HG02571 (cell line): ENCODE results near the gene CUL1.

Experiments
- ATAC-seq: cut with Tn5 transposase; IDR thresholded peaks from one replicate; pipeline ENCODE4 v1.9.1; 2021; ENCODE audit warnings: mild to moderate bottlenecking, moderate library complexity; ENCODE audit not compliant: unreplicated experiment

CUL1 gene

DNA sequence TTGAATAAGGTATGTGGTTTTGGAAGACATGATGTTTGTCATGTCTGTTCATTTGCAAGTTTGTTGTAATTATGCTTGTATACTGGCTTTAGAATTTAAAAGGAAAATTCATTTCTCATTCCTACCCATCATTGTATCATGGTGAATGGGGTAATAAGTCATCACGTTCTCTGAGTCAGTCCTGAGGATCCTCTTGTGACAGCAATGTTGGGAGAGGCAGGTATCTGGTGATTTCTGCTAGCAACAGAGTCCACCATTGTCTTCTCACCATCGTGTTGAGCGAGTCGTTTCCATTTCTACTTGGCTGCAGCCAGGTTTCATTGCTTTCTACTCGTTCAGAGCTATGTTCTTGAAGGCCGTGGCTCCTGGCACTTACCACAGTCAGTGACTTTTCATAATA, 16.3 kb downstream of the CUL1 start:
- no peak for ATAC-seq

DNA sequence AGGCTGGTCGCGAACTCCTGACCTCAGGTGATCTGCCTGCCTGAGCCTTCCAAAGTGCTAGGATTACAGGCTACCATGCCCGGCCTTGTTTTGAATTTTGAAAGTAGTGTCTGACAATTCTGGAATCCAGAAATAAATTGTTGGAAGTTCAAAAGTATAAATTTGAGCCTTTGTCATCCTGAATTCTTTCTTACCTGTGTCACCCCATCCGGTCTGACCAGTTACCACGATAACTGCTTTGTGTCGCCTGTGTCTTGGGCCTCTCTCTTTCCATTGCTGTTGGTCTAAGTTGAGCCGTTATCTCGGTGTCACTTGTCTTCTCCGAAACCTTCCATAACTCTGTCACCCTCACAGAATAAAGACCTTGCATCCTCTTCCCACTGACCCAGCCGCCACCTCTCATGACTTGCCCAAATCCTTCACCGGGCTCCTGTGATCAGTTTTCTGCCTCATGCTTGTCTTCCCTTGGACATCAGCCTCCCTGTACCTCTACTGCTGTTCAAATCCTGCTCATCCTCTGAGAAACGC, 18.6 kb downstream of the CUL1 start:
- no peak for ATAC-seq

DNA sequence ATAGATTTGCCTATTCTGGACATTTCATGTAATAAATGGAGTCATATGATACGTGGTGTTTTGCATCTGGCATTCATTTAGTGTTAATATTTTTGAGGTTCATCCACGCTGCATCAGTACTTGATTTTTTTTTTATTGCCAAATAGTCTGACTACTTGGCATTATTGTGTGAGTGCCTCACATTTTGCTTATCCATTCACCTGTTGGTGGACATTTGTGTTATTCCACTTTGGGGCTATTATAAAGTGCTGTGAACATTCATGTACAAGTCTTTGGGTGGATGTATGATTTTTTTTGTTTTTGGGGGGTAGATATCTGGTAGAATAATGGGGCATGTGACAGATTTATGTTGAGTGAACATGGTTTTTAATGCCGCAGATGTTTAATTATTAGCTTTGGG, 19.7 kb downstream of the CUL1 start:
- ATAC-seq: no peak

DNA sequence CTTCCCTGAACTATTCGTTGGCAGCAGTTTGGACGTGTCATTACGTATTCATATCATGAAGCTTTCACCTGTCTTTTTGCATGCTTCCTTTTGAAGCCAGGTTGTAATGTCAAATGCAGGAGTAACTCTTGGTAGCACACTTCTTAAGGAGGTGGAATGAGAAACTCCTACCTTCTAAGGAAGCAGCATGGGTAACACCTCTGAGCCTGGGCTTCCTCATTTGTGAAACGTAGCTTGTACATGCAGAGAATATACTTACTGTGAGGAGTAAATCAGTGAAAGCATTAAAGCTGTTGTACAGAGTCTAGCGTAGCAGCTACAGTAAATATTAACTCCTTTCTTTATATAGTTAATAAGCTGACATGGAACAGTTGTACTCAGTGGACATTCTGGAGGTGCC, 21.1 kb downstream of the CUL1 start:
- ATAC-seq: no peak

DNA sequence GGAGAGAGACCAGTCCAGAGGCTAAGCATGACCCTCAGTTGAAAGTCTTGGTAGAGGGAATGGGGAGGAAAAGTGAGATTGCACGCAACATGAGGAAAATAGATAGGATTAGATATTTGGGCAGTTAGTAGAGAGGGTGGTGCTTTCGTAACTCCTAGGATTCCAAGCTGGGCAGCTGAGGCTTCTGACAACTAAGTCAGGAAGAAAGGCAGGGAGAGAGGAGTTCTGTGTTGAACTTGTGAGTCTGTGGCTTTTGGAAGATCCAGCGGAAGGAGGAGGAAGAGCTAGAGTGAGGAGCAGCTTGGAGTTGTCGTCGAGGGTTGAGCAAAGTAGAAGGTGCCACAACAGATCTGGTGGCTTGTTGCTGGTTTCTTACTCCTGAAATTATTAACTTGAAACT, 21.8 kb downstream of the CUL1 start:
- no peak for ATAC-seq

DNA sequence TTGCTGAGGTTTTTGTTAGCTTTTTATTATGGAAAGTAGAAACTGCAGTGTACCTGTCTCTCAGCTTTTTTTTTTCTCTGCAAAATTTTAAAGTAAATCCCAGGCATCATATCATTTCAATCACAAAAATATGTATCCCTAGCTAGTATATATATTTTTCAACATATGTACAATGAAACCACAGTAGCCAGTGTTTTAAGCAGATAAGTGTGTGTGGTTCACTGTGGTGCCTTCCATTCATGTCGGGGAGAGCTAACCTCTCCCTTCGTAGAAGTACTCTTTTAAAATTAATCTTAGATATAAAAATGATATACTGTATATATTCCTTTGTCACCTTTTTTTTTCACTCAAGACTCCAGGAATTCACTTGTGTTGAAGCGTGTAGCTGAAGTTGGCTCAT, 22.7 kb downstream of the CUL1 start:
- no peak for ATAC-seq

DNA sequence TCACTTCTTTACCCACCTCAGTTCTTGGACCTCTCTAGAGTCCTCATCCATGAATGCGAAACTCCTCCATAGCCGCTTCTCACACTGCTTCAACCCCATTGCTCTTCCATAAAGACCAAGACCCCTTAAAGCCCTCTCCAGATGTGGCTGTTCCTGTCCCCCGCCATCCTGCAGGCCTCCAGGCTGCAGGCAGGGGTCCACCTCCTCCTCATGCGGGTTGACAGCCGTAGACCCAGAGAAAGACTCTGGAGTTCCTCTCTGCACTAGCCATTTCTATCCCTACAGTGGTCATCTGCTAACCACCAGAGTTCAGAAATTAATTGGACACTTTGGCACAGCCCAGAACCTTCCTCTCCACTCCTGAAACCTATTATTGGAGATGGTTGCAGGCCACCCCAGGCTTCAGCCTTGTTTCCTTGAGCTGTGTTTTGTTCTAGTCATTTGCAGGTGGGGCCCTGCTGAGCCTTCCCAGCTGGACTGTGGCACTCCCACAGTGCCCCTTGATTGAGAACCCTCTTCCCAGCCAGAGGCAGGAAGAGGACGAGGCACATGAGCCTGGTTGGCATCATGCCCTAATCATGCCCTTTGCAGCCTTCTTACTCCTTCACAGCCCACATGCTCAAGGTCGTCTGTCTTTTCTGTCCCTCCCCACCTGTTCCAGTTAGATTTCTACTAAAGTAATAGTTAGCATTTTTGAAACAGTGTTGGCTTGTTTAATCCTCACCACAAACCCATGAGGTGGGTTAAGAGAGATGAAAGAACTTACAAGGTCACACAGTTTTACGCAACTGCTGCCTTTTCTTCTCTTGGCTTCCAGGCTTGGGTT, 23.9 kb downstream of the CUL1 start:
- no peak for ATAC-seq

DNA sequence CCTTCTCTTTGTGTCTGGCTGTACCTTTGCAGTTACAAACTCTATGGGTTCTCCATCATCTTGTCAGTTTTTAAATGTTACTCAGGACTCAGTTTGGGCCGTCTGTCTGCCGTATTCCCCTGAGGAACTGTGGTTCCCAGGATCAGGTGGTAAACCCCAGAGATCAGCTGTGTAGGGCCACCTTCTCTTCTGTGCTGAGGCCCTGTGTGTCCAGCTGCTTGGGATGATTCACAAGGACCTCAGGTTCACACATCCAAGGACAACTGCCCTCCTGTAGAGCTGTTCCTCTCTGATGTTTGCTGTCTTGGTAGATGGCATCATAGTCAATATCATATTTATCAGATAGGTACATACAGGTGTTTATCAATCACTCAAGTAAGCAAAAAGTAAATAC, 24.5 kb downstream of the CUL1 start:
- no peak for ATAC-seq

DNA sequence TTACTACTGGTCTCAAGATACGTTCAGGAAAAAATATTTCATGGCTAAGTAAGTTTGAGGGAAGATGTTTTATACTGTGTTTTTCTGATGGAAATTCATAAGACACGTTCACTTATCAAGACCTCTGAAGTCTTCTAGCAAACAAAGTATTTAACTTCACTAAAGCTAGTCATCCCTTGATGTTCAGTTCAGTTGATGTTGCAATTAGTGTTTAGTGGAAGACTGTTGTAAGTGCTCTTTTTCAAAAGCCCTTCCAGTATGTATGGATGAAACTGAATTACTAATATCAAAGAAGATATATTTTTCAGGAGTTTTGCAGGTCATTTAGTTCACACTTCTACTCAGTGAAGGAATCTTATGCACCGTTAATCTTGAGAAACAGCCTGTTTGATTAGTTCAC, 25.1 kb downstream of the CUL1 start:
- ATAC-seq: no peak

DNA sequence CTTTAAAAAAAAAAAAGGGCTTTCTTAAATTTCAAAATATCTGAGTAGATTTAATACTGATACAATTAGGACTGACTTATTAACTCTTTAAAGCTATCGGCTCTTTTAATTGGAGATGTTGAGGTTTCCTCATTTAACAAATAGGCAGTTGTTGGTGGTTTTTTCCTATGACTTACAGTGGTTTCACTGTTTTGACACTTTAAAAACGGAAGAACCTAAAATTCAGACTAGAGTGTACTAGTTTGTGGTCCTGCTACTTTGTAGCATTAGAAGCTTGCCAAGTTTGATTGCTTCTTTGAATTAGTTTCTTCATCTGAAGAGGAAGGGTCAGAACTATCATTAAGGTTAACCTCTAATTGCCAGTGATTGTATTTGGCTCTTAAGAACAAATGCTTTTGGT, 27.7 kb downstream of the CUL1 start:
- ATAC-seq: no peak

DNA sequence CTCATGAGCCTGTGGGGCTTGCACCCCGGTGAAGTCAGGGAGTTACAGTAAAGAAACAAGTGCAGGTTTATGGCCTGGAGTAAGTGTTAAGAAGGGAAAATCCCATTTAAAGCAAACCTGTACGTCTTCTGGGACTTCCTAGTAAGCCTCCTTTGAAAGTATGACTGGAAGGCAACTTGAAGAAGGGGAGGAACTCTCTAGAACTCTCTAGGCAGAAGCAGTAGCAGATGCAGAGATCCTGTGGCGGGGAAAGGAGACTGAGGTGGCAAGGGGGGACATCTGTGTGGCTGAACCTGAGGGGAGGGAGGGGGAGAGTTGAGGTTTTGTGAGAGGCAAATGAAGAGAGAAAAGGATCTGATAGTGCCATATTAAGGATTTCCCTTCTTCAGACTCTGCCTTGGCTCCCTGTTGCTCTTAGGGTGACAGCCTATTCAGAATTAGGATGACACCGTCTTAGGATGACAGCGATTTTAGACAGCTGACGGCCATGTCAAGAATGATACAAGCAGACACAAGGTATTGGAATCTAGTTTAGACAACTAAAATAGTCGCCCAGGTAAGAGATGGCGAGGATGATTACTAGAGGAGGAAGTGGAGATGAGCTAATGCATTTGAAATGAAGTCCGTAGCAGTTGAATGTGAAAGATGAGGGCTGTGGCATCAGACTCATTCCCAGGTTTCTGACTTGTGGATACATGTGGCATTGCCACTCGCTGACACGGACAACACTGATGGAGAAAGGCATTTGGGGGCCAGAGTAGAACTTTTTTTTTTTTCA, 29.0 kb downstream of the CUL1 start:
- ATAC-seq: no peak

DNA sequence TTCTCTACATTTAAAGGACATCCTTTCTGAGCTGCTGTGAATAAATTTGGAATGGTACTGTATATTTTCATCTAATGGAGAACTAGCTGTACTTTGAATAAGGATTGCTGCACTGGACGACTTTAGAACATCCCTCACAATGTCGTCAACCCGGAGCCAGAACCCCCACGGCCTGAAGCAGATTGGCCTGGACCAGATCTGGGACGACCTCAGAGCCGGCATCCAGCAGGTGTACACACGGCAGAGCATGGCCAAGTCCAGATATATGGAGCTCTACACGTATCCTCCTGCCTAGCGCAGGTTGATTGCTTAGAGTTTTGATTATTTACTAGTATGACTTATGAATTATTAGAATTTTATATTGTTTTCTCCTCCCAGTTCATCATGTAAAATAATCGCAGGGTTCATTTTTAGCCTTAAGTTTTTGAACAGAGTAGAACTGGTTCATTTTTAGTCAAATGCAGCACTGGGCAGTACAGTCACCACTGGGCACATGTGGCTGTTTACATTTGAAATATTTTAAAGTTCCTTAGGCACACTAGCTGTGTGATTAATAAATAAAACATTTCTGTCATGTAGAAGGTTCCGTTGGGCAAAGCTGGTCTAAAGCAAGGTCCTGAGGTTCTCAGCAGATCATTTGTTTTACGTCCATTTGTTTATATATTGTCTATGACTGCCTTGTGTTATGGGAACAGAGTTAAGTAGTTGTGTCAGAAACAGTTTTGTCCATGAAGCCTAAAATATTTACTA, 31.5 kb downstream of the CUL1 start:
- ATAC-seq: no peak

DNA sequence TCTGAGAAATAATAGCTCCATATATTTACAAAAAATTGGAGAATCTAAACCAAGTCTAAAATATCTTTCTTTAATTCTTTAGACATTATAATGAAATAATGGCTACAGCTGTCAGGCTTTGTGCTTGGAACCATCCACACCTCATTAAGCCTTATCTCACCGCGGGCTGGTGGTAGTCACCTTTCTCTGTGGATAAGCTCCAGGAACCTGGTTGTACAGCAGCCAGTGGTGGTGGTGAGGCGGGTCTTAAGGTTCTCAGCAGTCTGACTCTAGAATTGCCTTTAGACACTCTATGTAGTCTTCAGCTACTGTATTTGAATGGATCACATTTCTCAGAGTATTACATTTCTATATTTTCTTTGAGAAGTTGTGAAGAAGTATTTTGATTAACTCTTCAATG, 34.2 kb downstream of the CUL1 start:
- ATAC-seq: no peak

DNA sequence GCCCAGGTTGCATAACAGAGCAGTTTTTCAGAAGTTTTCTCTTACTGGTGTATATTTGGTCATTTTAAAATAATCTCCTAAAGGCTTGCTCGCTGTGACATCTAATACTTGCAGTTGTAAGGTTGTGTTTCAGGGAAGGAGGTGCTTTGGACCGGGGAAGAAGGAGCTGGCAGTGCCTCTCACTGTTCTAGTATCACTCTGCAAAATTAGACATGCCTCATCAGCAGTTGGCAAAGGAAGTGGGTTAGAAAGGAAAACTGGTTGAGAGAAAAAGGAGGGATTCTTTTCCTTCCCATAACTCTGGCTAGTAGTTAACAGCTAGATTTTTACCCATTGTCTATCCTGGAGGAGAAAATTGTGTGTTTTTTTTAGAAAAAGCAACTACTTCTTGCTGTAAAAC, 34.8 kb downstream of the CUL1 start:
- no peak for ATAC-seq

DNA sequence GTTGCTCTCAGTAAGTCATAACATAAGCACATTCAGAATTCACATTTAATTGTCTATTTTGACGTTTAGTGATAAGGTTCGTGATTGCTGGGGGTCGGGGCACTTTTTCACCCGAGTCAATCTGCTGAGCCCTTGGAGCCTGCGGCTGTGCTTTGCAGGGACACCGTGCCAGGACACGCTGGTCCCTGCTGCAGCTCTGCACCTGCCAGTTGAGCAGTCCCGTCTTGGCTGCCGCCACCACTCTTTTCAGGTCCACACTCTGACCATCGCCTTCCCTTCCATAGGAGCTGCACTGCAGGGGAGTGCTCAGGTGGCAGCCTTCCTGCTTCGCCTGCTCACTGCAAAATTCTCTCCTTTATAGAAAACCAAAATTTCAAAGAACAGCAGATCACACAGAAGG, 36.4 kb downstream of the CUL1 start:
- no peak for ATAC-seq

DNA sequence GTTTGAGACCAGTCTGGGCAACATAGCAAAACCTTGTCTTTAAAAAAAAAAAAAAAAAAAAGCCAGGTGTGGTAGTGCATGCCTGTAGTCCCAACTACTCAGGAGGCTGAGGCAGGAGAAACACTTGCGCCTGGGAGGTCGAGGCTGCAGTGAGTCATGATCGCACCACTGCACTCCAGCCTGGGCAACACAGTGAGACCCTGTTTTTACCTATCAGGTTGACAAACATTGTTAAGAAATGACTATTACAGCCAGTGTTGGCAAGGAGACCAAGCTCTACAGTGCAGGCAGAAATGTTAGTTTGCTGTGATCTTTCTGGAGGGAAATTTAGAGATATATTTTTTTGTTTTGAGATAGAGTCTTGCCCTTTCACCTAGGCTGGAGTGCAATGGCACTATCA, 37.3 kb downstream of the CUL1 start:
- ATAC-seq: no peak

DNA sequence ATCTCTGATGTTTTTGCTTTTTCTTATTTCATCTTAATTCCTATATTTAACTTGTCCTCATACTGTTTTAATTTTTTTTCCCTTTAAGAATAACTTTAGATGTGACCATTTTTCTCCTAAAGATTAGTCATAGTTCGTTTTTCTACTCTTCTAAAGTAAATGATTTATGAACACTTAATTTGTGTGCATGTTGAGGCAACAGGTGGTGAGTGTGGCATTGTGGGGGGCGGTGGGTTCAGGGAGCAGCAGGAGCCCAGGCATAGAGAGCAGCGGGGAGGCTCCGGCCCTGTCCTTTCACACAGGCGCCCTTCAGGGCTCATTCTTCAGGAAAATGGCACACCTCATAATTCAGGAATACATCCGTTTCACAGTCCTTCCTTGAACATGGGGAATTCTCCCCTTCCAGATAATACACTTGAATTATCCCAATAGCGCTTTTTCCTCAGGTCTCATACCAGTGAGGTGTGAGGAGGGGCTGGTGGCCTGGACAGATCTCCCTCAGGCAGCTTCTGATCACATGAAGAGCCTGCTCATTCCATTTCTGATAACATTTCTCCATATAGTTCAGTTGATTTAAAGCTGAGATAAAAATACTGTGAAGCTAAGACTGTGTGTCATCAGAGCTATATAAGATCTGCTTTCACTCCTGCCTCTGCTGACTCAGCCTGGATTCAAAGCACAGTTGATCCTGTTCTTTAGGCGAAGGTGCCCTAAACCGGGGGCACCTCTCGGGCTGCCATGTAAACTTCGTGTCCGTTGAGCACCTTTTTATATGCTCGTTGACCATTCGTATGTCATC, 40.2 kb downstream of the CUL1 start:
- no peak for ATAC-seq

DNA sequence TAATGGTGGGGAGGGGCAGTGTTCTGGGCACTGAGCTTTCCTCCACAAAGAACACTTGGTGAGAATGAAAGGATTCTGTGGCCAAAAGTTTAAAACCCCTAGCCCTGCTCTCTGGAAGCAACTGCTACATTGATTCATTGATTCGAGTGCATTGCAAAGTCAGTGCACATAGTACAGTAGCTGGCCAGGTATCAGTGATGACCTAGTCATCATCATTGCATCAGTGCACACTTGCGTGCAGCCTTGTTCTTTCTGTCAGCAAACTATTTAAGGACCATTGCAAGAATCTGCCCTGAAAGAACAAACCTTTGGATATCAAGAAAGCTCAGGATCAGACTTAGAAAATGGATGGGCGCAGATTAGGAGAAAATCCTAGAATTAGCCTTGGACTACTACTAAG, 47.4 kb downstream of the CUL1 start:
- ATAC-seq: no peak

DNA sequence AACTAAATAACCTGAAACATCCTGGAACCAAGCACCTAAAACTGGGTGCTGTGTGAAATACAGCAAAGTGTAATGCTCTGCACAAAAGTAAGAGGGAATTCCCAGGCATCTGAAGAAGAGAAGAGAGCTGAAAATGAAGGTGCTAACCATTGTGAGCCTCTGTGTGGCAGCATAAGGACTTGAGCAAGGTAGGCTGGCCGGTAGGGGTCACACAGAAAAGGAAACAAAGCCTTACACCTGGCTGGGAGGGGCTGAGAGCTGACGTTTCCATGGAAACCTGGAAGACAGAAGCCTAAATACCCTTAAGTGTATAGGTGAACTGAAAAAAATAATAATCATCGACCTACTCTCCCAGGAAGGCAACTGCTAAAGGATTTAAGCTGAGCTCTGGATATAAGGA, 48.6 kb downstream of the CUL1 start:
- ATAC-seq: no peak

DNA sequence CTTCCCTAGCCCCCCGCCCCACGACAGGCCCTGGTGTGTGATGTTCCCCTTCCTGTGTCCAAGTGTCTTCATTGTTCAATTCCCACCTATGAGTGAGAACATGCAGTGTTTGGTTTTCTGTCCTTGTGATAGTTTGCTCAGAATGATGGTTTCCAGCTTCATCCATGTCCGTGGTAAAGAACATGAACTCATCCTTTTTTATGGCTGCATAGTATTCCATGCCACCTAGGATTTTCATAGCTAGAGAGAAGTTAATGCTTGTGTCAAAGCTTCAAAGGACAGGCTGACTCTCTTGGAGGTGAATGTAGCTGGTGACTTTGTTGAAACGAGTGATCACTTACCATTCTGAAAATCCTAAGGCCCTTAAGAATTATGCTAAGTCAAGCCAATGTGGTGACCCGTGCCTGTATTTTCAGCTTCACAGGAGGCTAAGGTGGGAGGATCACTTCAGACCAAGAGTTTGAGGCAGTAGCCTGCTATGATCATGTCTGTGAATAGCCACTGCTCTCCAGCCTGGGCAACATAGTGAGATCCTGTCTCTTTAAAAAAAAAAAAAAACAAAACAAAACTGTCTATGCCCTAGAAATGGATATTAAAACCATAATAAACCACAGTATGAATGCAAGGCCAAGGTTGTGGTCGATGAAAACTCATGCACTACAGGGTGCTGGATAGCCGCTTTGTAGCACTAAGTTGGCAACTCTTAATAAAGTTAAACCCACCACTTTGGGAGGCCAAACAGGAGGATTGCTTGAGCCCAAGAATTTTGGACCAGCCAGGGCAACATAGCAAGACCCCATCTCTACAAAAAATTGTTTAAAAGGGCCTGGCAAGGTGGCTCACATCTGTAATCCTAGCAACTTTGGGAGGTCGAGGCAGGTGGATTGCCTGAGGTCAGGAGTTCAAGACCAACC, 52.0 kb downstream of the CUL1 start:
- ATAC-seq: no peak
